ENCODE data around the gene MRPL38.

The MRPL38 gene

DNA sequence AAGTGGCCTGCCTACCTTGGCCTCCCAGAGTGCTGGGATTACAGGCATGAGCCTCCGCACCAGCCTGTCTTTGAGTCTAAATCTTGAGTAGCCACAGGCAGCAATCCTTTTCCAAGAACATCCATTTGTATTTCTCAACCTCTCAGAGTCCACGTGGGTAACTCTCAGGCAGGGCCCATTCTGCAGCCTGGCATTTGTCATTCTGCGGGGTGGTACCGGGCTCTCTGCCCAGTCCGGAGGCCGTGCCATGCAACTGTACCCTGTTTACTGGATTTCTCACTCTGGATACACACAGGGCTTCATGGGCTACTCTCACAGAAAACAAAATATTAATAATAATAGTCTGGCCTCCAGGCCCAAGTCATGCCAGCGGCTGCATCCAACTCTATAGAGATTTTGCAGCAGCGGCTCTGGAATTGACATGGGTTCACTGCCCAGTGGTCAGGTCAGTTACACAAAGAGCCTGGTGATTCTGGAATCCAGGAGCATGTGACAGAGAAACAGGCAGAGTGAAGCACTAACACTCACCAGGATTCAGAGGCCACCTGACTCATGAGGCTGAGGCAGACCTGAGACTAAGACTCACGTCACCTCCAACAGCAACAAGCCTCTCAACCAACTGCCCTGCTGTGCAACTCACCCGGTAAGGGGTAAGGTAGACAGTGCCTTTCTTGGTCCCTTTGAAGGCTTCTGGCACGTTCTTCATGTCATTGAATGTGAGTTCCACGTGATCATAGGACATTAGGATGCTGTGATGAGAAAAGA is 53.6 kb downstream of the MRPL38 start:
- TF ChIP-seq Cebpa-rat (IDR thresholded peaks at IDR 0.05): no peak
- peaks cover 50 to 71% (median 58%) of the 10 kb centered on the region in 11 experiments for H3K36me3 ChIP-seq
- H4K20me1 ChIP-seq: peaks cover 0 to 70% (median 5%) of the 10 kb centered on the region in 11 experiments; a peak in 9 of 22 replicates
- no peak overlapping the region for H3K4me3 ChIP-seq
- no peaks in the 10 kb centered on the region for H3K9me3 ChIP-seq (replicated peaks in 1 of 11)
- H3K27me3 ChIP-seq: no peaks in the 10 kb centered on the region
- 0 out of 22 replicates have a peak overlapping the region, but pooled peaks of 1 of the 11 experiments have one; percentile 7 for H3K4me2 ChIP-seq
- H3K4me1 ChIP-seq: peaks cover 30 to 54% (median 43%) of the 10 kb centered on the region in 10 experiments
- H3K9ac ChIP-seq: peak overlapping the region in 1 of 11 experiments; percentile 38; a peak in 1 of 22 replicates
- no peak overlapping the region for H3K27ac ChIP-seq

DNA sequence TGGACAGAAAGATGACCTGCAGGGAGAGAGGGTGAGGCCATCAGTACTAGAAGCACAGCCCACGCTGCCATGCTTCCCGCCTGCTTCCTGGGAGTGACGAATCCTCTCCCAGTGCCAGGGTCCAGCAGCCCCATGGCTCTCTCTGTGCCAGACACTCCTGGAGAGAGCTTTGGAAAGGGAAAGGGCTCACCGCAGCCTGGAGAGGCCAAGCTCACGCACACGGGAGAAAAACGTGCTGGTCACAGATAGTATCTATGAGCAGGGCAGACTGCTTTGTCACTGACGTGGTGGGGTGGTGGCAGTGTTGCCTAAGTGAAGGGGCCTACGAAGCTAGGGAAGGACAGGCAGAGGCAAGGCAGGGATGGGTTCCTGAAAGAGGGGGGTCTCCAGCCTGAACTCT is 55.0 kb downstream of the MRPL38 start:
- Histone ChIP-seq H3K27ac (no peak overlapping the region), H3K27me3 (no peaks in the 10 kb centered on the region), H3K4me1 (peaks cover 42 to 68% (median 55%) of the 10 kb centered on the region in 10 experiments), H3K4me2 (no peak overlapping the region), H3K9me3 (replicated peaks in 1 of 11) (no peaks in the 10 kb centered on the region), H4K20me1 (peaks cover 0 to 70% (median 5%) of the 10 kb centered on the region in 11 experiments; a peak in 9 of 22 replicates), H3K4me3 (no peak overlapping the region), H3K9ac (0 out of 22 replicates have a peak overlapping the region, but pooled peaks of 2 of the 11 experiments have one; percentile 14 to 15), H3K36me3 (peaks cover 50 to 78% (median 59%) of the 10 kb centered on the region in 11 experiments)
- no peak for TF ChIP-seq Cebpa-rat (IDR thresholded peaks at IDR 0.05)

DNA sequence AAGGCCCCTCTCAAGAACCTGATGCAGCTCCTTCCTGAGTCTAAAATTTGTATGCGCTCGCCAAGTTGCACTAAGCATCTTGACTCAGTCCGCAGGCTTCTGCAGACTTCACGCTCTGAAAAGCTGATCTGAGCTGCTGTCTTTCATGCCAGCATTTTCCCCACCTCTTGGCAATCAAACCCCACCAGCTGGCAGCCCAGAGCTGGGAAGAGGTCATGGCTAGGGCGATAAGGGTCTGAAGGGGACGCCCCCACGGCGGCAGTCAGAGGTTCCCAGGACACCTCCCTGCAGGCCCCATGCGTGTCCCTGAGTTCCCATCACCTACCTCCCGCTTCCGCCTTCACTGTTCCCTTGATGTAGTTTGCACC is 55.4 kb downstream of the MRPL38 start:
- Histone ChIP-seq H3K4me3 (no peak overlapping the region), H3K36me3 (peaks cover 50 to 78% (median 59%) of the 10 kb centered on the region in 11 experiments), H3K4me1 (peaks cover 39 to 69% (median 55%) of the 10 kb centered on the region in 10 experiments), H4K20me1 (peaks cover 0 to 70% (median 3%) of the 10 kb centered on the region in 11 experiments; a peak in 9 of 22 replicates), H3K9me3 (replicated peaks in 1 of 11) (no peaks in the 10 kb centered on the region), H3K9ac (0 out of 22 replicates have a peak overlapping the region, but pooled peaks of 2 of the 11 experiments have one; percentile 14 to 21), H3K27ac (peak overlapping the region in 4 of 11 experiments; percentile 4 to 28 (median 16); a peak in 2 of 22 replicates), H3K4me2 (peak overlapping the region in 1 of 11 experiments; percentile 27; a peak in 1 of 22 replicates), H3K27me3 (no peaks in the 10 kb centered on the region)
- no peak for TF ChIP-seq Cebpa-rat (IDR thresholded peaks at IDR 0.05)
